GM12873 (cell line): Measurements from ENCODE around the gene NKD1.
A peak's percentile ranks its signal among the peaks of the same experiment; 100 is the strongest.

Experiments
- TF ChIP-seq, protein P1 (sequence below): IDR thresholded peaks from 2 replicates; pipeline ENCODE4 v1.5.1; 2012; ENCODE audit warnings: low read depth, mild to moderate bottlenecking, moderate library complexity, low read length, control low read depth; ENCODE audit not compliant: insufficient read depth; ENCODE audit errors: missing control alignments

The NKD1 gene

GRCh38 chr16:50502616-50503011 lies 45.6 kb upstream of the NKD1 start:
- TF ChIP-seq, protein P1, sequence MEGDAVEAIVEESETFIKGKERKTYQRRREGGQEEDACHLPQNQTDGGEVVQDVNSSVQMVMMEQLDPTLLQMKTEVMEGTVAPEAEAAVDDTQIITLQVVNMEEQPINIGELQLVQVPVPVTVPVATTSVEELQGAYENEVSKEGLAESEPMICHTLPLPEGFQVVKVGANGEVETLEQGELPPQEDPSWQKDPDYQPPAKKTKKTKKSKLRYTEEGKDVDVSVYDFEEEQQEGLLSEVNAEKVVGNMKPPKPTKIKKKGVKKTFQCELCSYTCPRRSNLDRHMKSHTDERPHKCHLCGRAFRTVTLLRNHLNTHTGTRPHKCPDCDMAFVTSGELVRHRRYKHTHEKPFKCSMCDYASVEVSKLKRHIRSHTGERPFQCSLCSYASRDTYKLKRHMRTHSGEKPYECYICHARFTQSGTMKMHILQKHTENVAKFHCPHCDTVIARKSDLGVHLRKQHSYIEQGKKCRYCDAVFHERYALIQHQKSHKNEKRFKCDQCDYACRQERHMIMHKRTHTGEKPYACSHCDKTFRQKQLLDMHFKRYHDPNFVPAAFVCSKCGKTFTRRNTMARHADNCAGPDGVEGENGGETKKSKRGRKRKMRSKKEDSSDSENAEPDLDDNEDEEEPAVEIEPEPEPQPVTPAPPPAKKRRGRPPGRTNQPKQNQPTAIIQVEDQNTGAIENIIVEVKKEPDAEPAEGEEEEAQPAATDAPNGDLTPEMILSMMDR, result no peak

GRCh38 chr16:50505115-50505514 lies 43.1 kb upstream of the NKD1 start:
- TF ChIP-seq, protein P1, result no peak

DNA sequence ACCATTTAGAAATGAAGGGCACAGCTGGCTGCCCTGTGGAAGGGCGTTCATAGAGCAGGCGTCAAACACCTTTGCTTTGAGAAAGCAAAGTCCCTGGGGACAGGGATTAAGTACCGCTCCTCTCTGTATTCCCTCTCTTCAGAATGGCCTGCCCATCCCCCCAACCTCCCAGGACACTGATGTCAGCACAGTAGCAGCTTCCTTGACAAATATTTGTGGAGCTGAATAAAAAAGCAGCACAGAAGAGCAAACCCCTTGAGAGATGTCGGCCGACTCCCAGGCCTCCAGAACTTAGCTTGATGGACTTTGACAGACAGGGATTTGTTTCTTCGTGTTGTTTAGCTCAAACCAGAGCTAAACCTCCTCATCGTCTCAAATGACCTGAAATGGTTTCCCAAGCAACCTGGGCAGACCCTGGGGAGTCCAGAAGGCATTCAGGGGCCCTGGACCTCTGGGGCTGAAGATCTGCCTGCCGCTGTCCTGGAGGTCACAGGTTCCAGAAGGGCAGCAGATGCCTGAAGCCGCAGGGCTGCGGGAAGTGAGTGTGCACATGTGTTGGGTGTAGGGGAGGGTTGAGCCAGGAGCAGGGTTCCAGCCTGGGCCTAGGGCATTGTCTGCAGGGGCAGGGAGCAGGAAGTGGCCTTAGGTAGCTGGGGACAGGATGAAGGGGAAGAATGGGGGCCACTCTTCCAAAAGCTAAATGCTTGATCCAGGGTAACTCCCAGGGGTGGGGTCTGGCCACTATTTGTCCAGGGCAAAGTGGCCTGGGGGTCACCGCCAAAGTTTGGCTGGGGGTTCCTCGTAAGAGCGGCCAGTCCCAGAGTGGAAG lies 42.3 kb upstream of the NKD1 start:
- TF ChIP-seq, protein P1, result no peak

DNA sequence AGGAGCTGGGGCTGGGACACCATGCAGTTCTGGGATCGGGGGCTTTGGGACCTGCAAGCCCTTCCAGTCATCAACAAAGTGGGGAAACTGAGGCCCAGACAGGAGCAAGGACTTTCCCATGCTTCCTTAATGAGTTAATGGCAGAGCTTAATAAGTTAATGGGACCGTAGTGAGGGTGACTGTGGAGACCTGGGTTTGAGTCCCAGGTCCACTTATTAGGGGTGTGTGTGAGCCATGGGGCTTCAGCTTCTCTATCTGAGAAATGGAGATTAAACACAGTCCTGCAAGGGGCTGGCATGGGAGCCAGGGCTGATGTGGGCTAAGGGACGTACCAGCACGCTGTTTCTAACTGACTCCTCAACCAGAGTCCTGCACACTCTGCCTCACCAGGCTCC lies 41.7 kb upstream of the NKD1 start:
- TF ChIP-seq, protein P1, result no peak

DNA sequence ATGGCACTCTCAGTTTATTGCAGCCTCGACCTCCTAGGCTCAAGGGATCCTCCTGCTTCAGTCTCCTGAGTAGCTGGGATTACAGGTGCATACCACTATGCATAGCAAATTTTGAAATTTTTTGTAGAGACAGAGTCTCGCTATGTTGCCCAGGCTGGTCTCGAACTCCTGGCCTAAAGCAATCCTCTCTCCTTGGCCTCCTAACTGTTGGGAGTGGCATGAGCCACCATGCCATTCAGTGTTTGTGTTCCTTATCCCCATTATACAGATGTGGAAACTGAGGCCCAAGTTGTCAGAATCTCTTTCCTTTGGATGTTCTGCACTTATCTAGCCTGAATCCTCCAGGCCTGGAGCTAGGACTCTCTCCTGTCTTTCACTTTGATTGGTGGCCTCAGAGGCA lies 40.8 kb upstream of the NKD1 start:
- TF ChIP-seq, protein P1, result no peak

- TF ChIP-seq, protein P1, result peak; percentile 94
Observed at GRCh38 chr16:50509521-50510341, 38.5 kb upstream of the NKD1 start.

- TF ChIP-seq, protein P1, result no peak
Observed at GRCh38 chr16:50515218-50515617, 33.0 kb upstream of the NKD1 start.
